ENCODE measurements around the gene PTBP2.

DNA sequence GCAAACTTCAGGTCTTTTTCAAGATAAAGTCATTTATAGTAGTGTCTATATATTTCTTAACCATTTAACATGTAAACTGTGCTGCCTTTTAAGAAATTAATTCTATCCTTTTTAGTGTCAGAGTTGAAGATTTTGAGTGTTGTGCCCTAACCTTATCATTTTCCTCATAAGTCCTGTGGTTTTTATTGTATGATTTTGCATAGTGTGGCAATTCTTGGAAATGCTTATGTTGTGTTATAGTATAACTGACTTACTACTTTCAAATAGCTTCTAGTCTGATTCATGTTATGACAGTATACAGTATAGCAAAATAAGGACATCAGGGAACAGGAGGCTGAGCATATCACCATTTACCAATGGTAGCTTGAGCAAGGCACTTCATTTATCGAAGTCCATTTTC is 99.1 kb downstream of the PTBP2 start:
- TF ChIP-seq, protein P1, sequence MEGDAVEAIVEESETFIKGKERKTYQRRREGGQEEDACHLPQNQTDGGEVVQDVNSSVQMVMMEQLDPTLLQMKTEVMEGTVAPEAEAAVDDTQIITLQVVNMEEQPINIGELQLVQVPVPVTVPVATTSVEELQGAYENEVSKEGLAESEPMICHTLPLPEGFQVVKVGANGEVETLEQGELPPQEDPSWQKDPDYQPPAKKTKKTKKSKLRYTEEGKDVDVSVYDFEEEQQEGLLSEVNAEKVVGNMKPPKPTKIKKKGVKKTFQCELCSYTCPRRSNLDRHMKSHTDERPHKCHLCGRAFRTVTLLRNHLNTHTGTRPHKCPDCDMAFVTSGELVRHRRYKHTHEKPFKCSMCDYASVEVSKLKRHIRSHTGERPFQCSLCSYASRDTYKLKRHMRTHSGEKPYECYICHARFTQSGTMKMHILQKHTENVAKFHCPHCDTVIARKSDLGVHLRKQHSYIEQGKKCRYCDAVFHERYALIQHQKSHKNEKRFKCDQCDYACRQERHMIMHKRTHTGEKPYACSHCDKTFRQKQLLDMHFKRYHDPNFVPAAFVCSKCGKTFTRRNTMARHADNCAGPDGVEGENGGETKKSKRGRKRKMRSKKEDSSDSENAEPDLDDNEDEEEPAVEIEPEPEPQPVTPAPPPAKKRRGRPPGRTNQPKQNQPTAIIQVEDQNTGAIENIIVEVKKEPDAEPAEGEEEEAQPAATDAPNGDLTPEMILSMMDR (conservative IDR thresholded peaks at IDR 0.05; ENCODE audit: low read depth, low read length) = no peak
- TF ChIP-seq EZH2 (IDR thresholded peaks at IDR 0.05; ENCODE audit: borderline replicate concordance, low read depth, low read length, poor library complexity, severe bottlenecking) = no peak
